Activated B cell treated with CpG ODN at 0.5 μM for 24 hours (primary cell): Measurements from ENCODE around the gene FGF21. TPM values are rescaled to one million over a fixed set of nuclear protein-coding genes. Genes with fewer than 3 reads are reported as not detected.

Source experiments
- ATAC-seq: fragments of 200-7000 bp; cut with Tn5 transposase; one replicate; pipeline ENCODE4 v1.10.0; 2021; ENCODE audit warnings: low read depth, mild to moderate bottlenecking, moderate library complexity
- CTCF ChIA-PET: fragments of 350-600 bp; sonication (Branson Sonifier 250); formaldehyde crosslinking; loops from one replicate; lab custom pipeline; 2021; ENCODE audit warnings: antibody characterized with exemption; lab: Charles Lee
- POLR2A ChIA-PET: fragments of 350-600 bp; sonication (Branson Sonifier 250); formaldehyde crosslinking; loops from one replicate; lab custom pipeline; 2021; ENCODE audit warnings: antibody characterized with exemption; lab: Charles Lee
- DNase-seq: peaks from one replicate; pipeline ENCODE4 v3.0.0; 2022
- H3K27ac Mint-ChIP-seq: one replicate; pipeline ENCODE4 v1.8.0; 2020; ENCODE audit warnings: mixed read lengths
- H3K27me3 Mint-ChIP-seq: one replicate; pipeline ENCODE4 v1.8.0; 2021; ENCODE audit warnings: mixed read lengths
- H3K36me3 Mint-ChIP-seq: one replicate; pipeline ENCODE4 v1.8.0; 2021; ENCODE audit warnings: low read depth, mixed read lengths
- H3K4me1 Mint-ChIP-seq: one replicate; pipeline ENCODE4 v1.8.0; 2021; ENCODE audit warnings: mixed read lengths
- H3K4me3 Mint-ChIP-seq: one replicate; pipeline ENCODE4 v1.8.0; 2020; ENCODE audit warnings: mild to moderate bottlenecking, mixed read lengths
- H3K9me3 Mint-ChIP-seq: one replicate; pipeline ENCODE4 v1.8.0; 2020; ENCODE audit warnings: mixed read lengths
- CTCF ChIP-seq: fragments of 200-600 bp; IDR thresholded peaks from one replicate; pipeline ENCODE4 v1.8.0; 2022; ENCODE audit warnings: antibody characterized with exemption, mild to moderate bottlenecking
- intact Hi-C: fragments of 100-400 bp; cut with micrococcal nuclease; formaldehyde crosslinking; loops from one replicate; pipeline ENCODE4 v1.15.1; 2024
- total RNA-seq: library from RNA; stranded (reverse); gene quantifications from 2 replicates; pipeline ENCODE4 v1.2.3, GENCODE V29; 2022

The FGF21 gene
- total RNA-seq, 1 donor from 2014 or later: not detected

- Mint-ChIP-seq H3K4me3 (no peak overlapping the region), H3K9me3 (peaks cover 2% of the 10 kb centered on the region), H3K27me3 (peaks cover 39% of the 10 kb centered on the region), H3K27ac (no peak overlapping the region), H3K4me1 (peaks cover 12% of the 10 kb centered on the region), H3K36me3 (no peaks in the 10 kb centered on the region)
- DNase-seq: no peak
- ChIA-PET CTCF (no interaction called here), POLR2A (no interaction called here)
- ATAC-seq: no peak
- intact Hi-C loops: loop anchor here (5.0 kb wide), 1 partner anchor 237 kb away; the partner anchor contains the start of gene LMTK3
- no peak for TF ChIP-seq CTCF
Observed at GRCh38 chr19:48749571-48750198, 5.6 kb upstream of the FGF21 start.

- no peak overlapping the region for H3K4me3 Mint-ChIP-seq
- intact Hi-C loops: no loop called here
- peaks cover 2% of the 10 kb centered on the region for H3K9me3 Mint-ChIP-seq
- peaks cover 12% of the 10 kb centered on the region for H3K4me1 Mint-ChIP-seq
- ChIA-PET CTCF (no interaction called here), POLR2A (no interaction called here)
- H3K36me3 Mint-ChIP-seq: no peaks in the 10 kb centered on the region
- TF ChIP-seq CTCF: no peak
- peaks cover 43% of the 10 kb centered on the region for H3K27me3 Mint-ChIP-seq
- DNase-seq: no peak
- no peak for ATAC-seq
- H3K27ac Mint-ChIP-seq: no peak overlapping the region
Observed at GRCh38 chr19:48750351-48750750, 5.0 kb upstream of the FGF21 start.

- DNase-seq: no peak
- CTCF ChIA-PET: no interaction called here
- Mint-ChIP-seq H3K27ac (no peak overlapping the region), H3K9me3 (no peaks in the 10 kb centered on the region), H3K27me3 (peaks cover 41% of the 10 kb centered on the region), H3K36me3 (no peaks in the 10 kb centered on the region), H3K4me3 (peak overlapping the region; percentile 20), H3K4me1 (peaks cover 12% of the 10 kb centered on the region)
- TF ChIP-seq CTCF: no peak
- intact Hi-C loops: no loop called here
- POLR2A ChIA-PET: no interaction called here
- no peak for ATAC-seq
Observed at GRCh38 chr19:48750771-48751504, 4.4 kb upstream of the FGF21 start.

- intact Hi-C loops: loop anchor here (2.0 kb wide), 1 partner anchor 29 kb away; no protein-coding TSS in a partner anchor
- ATAC-seq: no peak
- H3K4me1 Mint-ChIP-seq: peaks cover 12% of the 10 kb centered on the region
- no peak for DNase-seq
- ChIA-PET CTCF (interaction anchor here (0.9 kb wide), 1 partner anchor 13 kb away, joined by 3 read pairs; no protein-coding TSS in a partner anchor), POLR2A (interaction anchor here (0.6 to 0.7 kb wide), 2 partner anchors 11 to 38 kb away, joined by 3 read pairs; no protein-coding TSS in a partner anchor)
- H3K4me3 Mint-ChIP-seq: peak overlapping the region; percentile 64
- no peaks in the 10 kb centered on the region for H3K9me3 Mint-ChIP-seq
- H3K27ac Mint-ChIP-seq: no peak overlapping the region
- no peaks in the 10 kb centered on the region for H3K36me3 Mint-ChIP-seq
- no peak for TF ChIP-seq CTCF
- H3K27me3 Mint-ChIP-seq: peaks cover 36% of the 10 kb centered on the region
Observed at GRCh38 chr19:48751845-48752495, 3.4 kb upstream of the FGF21 start.
